IPS-18c (cell line): ENCODE data around the gene PARD3B.
"Not testable (repeated sequence)": the region's sequence is repeated elsewhere in the genome, so short reads cannot be mapped to it uniquely, and the experiment has no call there.

Experiments
- H3K4me3 ChIP-seq: 2 replicates; pipeline ENCODE4 v1.7.0; 2013; ENCODE audit warnings: low read depth, mild to moderate bottlenecking, low read length, moderate library complexity; ENCODE audit not compliant: insufficient read depth
- H3K9me3 ChIP-seq: one replicate; pipeline ENCODE4 v1.6.1; 2013; ENCODE audit warnings: mild to moderate bottlenecking, low read length, moderate library complexity; ENCODE audit not compliant: control insufficient read depth, insufficient read depth

PARD3B gene

GRCh38 chr2:205463466-205464025, 918.3 kb downstream of the PARD3B start:
- H3K4me3 ChIP-seq = no peak overlapping the region
- no peaks in the 10 kb centered on the region for H3K9me3 ChIP-seq

- no peak overlapping the region for H3K4me3 ChIP-seq
- no peaks in the 10 kb centered on the region for H3K9me3 ChIP-seq
Measured at GRCh38 chr2:205464681-205465080, 919.4 kb downstream of the PARD3B start.

GRCh38 chr2:205465791-205466190, 920.5 kb downstream of the PARD3B start:
- H3K9me3 ChIP-seq = no peaks in the 10 kb centered on the region
- no peak overlapping the region for H3K4me3 ChIP-seq

GRCh38 chr2:205471776-205472175, 926.5 kb downstream of the PARD3B start:
- H3K9me3 ChIP-seq = no peaks in the 10 kb centered on the region
- H3K4me3 ChIP-seq = no peak overlapping the region

GRCh38 chr2:205473791-205474190, 928.5 kb downstream of the PARD3B start:
- Histone ChIP-seq H3K9me3 (no peaks in the 10 kb centered on the region), H3K4me3 (no peak overlapping the region)

- H3K4me3 ChIP-seq = no peak overlapping the region
- H3K9me3 ChIP-seq = no peaks in the 10 kb centered on the region
Measured at GRCh38 chr2:205474741-205475415, 929.6 kb downstream of the PARD3B start.

GRCh38 chr2:205475416-205475768, 930.1 kb downstream of the PARD3B start:
- no peaks in the 10 kb centered on the region for H3K9me3 ChIP-seq
- H3K4me3 ChIP-seq = no peak overlapping the region

GRCh38 chr2:205477016-205477705, 931.9 kb downstream of the PARD3B start:
- Histone ChIP-seq H3K9me3 (no peaks in the 10 kb centered on the region), H3K4me3 (no peak overlapping the region)

GRCh38 chr2:205481861-205482260, 936.6 kb downstream of the PARD3B start:
- H3K9me3 ChIP-seq = no peaks in the 10 kb centered on the region
- no peak overlapping the region for H3K4me3 ChIP-seq

- H3K4me3 ChIP-seq = no peak overlapping the region
- no peaks in the 10 kb centered on the region for H3K9me3 ChIP-seq
Measured at GRCh38 chr2:205482399-205483081, 937.3 kb downstream of the PARD3B start.

GRCh38 chr2:205483095-205483494, 937.8 kb downstream of the PARD3B start:
- no peaks in the 10 kb centered on the region for H3K9me3 ChIP-seq
- H3K4me3 ChIP-seq = no peak overlapping the region

GRCh38 chr2:205484215-205484614, 938.9 kb downstream of the PARD3B start:
- Histone ChIP-seq H3K4me3 (no peak overlapping the region), H3K9me3 (no peaks in the 10 kb centered on the region)

GRCh38 chr2:205484764-205485163, 939.5 kb downstream of the PARD3B start:
- H3K4me3 ChIP-seq = no peak overlapping the region
- no peaks in the 10 kb centered on the region for H3K9me3 ChIP-seq

- not testable (repeated sequence) for H3K4me3 ChIP-seq, H3K9me3 ChIP-seq
Measured at GRCh38 chr2:205493528-205493927, 948.3 kb downstream of the PARD3B start.

GRCh38 chr2:205494537-205495235, 949.4 kb downstream of the PARD3B start:
- no peaks in the 10 kb centered on the region for H3K9me3 ChIP-seq

GRCh38 chr2:205495819-205496218, 950.5 kb downstream of the PARD3B start:
- no peaks in the 10 kb centered on the region for H3K9me3 ChIP-seq

More at GRCh38 chr2:205494537-205495235, 949.4 kb downstream of the PARD3B start:
- no peak overlapping the region for H3K4me3 ChIP-seq

GRCh38 chr2:205496370-205496769, 951.1 kb downstream of the PARD3B start:
- no peak overlapping the region for H3K4me3 ChIP-seq
- H3K9me3 ChIP-seq = no peaks in the 10 kb centered on the region

More at GRCh38 chr2:205495819-205496218, 950.5 kb downstream of the PARD3B start:
- no peak overlapping the region for H3K4me3 ChIP-seq
